Stromal cell of bone marrow (primary cell): ENCODE results near the gene TP73.

Experiments
- DNase-seq: peaks from one replicate; pipeline ENCODE4 v3.0.0-alpha.2; 2012; ENCODE audit warnings: low read depth

TP73 gene

GRCh38 chr1:3653286-3653618 is 936 bp downstream of the TP73 start:
- no peak for DNase-seq

GRCh38 chr1:3654549-3655281 is 2.4 kb downstream of the TP73 start:
- no peak for DNase-seq

- no peak for DNase-seq
Measured at GRCh38 chr1:3656450-3657095, 4.3 kb downstream of the TP73 start.

GRCh38 chr1:3657096-3657475 is 4.8 kb downstream of the TP73 start:
- DNase-seq, result no peak

GRCh38 chr1:3657578-3658230 is 5.4 kb downstream of the TP73 start:
- no peak for DNase-seq

GRCh38 chr1:3658231-3658615 is 5.9 kb downstream of the TP73 start:
- DNase-seq, result no peak

GRCh38 chr1:3659093-3659492 is 6.8 kb downstream of the TP73 start:
- no peak for DNase-seq

- no peak for DNase-seq
Measured at GRCh38 chr1:3660704-3661103, 8.4 kb downstream of the TP73 start.

GRCh38 chr1:3661631-3662030 is 9.3 kb downstream of the TP73 start:
- no peak for DNase-seq

GRCh38 chr1:3662080-3662671 is 9.9 kb downstream of the TP73 start:
- DNase-seq, result no peak

GRCh38 chr1:3663999-3664699 is 11.8 kb downstream of the TP73 start:
- no peak for DNase-seq

GRCh38 chr1:3664700-3665375 is 12.5 kb downstream of the TP73 start:
- DNase-seq, result no peak

GRCh38 chr1:3668148-3668547 is 15.8 kb downstream of the TP73 start:
- DNase-seq, result no peak

GRCh38 chr1:3668585-3669300 is 16.4 kb downstream of the TP73 start:
- DNase-seq, result no peak

GRCh38 chr1:3669421-3669821 is 17.1 kb downstream of the TP73 start:
- no peak for DNase-seq

GRCh38 chr1:3669971-3670431 is 17.7 kb downstream of the TP73 start:
- DNase-seq, result no peak

GRCh38 chr1:3670823-3671265 is 18.5 kb downstream of the TP73 start:
- no peak for DNase-seq

GRCh38 chr1:3671371-3672180 is 19.3 kb downstream of the TP73 start:
- no peak for DNase-seq

GRCh38 chr1:3672231-3672970 is 20.1 kb downstream of the TP73 start:
- DNase-seq, result no peak

- no peak for DNase-seq
Measured at GRCh38 chr1:3672971-3673361, 20.6 kb downstream of the TP73 start.
